RWPE1 (cell line): ENCODE results near the gene ALDH5A1.

Experiments
- CTCF ChIA-PET: fragments of 350-600 bp; sonication (Branson Sonifier 250); formaldehyde crosslinking; extraction: SDS; loops from one replicate; lab custom pipeline; 2021; lab: Yijun Ruan, JAX
- POLR2A ChIA-PET: fragments of 400-600 bp; formaldehyde crosslinking; extraction: SDS; loops from one replicate; lab custom pipeline; 2020; ENCODE audit warnings: antibody characterized with exemption; ENCODE audit not compliant: low non-redundant PET; lab: Yijun Ruan, JAX
- DNase-seq: peaks from one replicate; pipeline ENCODE4 v3.0.0; 2012; ENCODE audit warnings: low spot score
- H3K27ac ChIP-seq: fragments of 450-650 bp; 2 replicates; pipeline ENCODE4 v1.5.1; 2017
- TF ChIP-seq, protein P1 (sequence below): fragments of 450-650 bp; conservative IDR thresholded peaks from 2 replicates; pipeline ENCODE4 v1.5.1; 2017; ENCODE audit warnings: low read depth, mild to moderate bottlenecking

Gene ALDH5A1

DNA sequence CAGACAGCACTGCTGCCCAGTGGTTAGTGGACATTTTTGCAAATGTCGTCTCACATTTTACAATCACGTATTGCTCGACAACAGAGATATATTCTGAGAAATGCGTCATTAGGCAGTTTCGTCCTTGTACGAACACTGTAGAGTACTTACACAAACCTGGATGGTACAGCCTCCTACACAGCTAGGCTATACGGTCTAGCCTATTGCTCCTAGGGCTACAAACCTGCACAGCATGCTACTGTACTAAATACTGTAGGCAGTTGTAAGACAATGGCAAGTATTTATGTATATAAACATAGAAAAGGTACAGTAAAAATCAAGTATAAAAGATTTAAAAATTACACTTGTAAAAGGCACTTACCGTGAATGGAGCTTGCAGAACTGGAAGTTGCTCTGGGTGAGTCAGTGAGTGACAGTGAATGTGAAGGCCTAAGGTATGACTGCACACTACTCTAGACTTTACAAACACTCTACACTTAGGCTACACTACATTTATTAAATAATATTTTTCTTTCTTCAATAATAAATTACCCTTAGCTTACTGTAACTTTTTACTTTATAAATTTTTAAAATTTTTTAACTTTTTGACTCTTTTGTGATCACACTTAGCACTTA, 43.1 kb downstream of the ALDH5A1 start:
- POLR2A ChIA-PET = no interaction called here
- CTCF ChIA-PET = interaction anchor here (0.6 to 0.9 kb wide), 2 partner anchors 15 to 173 kb away, joined by 3 to 4 read pairs; no protein-coding TSS in a partner anchor
- no peak for DNase-seq
- TF ChIP-seq, protein P1, sequence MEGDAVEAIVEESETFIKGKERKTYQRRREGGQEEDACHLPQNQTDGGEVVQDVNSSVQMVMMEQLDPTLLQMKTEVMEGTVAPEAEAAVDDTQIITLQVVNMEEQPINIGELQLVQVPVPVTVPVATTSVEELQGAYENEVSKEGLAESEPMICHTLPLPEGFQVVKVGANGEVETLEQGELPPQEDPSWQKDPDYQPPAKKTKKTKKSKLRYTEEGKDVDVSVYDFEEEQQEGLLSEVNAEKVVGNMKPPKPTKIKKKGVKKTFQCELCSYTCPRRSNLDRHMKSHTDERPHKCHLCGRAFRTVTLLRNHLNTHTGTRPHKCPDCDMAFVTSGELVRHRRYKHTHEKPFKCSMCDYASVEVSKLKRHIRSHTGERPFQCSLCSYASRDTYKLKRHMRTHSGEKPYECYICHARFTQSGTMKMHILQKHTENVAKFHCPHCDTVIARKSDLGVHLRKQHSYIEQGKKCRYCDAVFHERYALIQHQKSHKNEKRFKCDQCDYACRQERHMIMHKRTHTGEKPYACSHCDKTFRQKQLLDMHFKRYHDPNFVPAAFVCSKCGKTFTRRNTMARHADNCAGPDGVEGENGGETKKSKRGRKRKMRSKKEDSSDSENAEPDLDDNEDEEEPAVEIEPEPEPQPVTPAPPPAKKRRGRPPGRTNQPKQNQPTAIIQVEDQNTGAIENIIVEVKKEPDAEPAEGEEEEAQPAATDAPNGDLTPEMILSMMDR = no peak
- H3K27ac ChIP-seq = no peak overlapping the region

DNA sequence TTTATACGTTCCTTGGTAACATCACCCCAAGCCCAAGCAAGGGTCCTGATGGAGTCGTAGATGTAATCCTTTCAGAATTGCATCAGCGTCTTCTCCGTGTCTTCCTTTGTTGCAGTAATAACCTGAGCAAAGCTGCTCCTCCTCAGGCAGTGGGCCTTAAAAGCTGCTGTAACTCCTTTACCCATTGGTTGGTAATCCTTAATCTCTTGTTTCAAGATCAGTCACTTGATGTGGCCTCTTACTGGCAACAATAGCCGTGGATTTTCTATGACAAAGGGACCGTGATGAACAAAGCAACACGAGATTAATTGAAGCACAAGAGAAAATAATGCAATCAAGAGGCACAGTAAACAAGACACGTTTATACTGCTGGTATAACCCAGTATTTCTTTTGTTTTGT, 44.6 kb downstream of the ALDH5A1 start:
- ChIA-PET CTCF (no interaction called here), POLR2A (no interaction called here)
- no peak overlapping the region for H3K27ac ChIP-seq
- TF ChIP-seq, protein P1 = no peak
- DNase-seq = no peak

DNA sequence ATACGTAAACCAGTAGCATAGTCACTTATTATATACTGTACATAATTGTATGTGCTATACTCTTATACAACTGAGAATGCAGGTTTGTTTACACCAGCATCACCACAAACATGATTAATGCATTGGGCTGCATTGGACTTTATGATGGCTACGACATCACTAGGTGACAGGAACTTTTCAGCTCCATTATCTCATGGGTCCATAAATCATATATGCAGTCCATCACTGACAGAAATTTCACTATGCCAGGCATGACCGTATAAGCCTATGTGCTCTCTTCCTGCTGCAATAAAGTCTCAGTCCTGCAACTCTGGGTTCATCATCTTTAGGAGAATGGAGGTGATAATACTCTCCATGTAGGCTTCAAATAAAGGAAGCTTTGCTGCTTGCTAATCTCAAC, 45.4 kb downstream of the ALDH5A1 start:
- TF ChIP-seq, protein P1 = no peak
- CTCF ChIA-PET = no interaction called here
- POLR2A ChIA-PET = no interaction called here
- DNase-seq = no peak
- no peak overlapping the region for H3K27ac ChIP-seq

DNA sequence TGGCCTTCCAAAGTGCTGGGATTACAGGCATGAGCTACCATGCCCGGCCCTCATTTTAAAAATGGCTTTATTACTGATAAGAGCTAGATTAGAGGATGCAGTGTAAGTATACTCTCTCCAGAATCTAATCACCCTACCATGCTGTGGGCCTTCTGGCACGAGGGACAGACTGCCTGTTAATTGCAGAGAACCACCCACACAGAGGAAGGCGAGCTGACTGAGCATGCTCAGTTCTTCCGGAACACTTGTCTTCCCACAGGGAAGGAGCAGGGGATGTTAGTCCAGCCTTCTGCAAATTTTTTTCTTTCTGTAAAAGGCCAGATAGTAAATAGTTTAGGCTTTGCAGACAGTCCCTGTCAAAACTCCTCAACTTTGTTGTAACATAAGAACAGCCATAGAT, 48.9 kb downstream of the ALDH5A1 start:
- TF ChIP-seq, protein P1 = no peak
- no peak for DNase-seq
- ChIA-PET CTCF (no interaction called here), POLR2A (no interaction called here)
- H3K27ac ChIP-seq = no peak overlapping the region

DNA sequence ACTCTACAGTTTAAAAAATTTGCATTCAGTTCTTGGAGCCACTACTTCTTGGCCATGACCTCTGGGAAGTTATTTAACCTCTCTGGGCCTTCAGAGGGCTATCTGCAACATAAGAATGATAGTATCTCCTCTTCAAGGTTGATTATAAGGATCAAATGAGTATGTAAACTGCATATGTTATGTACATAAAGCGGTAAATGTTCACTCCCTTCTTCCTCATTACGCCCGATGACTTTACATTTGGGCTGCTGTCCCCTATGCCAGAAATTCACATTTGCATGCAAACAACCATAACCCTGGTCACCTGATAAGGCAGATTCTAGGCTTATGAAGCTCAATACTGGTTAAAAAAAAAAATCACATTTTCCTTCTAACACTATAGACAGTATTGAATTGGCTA, 50.4 kb downstream of the ALDH5A1 start:
- CTCF ChIA-PET = no interaction called here
- POLR2A ChIA-PET = no interaction called here
- no peak for DNase-seq
- TF ChIP-seq, protein P1 = no peak
- H3K27ac ChIP-seq = no peak overlapping the region

DNA sequence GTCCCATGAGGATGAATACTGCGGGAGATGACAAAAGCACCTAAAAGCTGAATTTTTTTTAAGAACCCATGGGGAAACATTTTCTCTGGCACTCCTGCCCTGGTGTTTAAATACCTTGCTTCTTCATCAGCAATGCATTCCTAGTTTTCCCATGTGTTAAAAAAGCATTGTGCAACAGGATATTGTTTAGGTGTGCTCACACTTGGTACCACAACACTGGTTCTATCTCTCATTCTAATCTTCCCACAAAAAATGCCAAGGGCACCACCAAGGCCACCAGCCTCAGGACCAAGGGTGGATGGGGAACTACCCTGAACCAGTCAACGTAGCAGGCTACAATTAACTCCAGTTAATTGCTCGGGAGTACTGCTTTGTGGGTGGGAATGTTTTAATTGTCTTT, 50.9 kb downstream of the ALDH5A1 start:
- DNase-seq = no peak
- CTCF ChIA-PET = no interaction called here
- H3K27ac ChIP-seq = no peak overlapping the region
- TF ChIP-seq, protein P1 = no peak
- POLR2A ChIA-PET = no interaction called here

DNA sequence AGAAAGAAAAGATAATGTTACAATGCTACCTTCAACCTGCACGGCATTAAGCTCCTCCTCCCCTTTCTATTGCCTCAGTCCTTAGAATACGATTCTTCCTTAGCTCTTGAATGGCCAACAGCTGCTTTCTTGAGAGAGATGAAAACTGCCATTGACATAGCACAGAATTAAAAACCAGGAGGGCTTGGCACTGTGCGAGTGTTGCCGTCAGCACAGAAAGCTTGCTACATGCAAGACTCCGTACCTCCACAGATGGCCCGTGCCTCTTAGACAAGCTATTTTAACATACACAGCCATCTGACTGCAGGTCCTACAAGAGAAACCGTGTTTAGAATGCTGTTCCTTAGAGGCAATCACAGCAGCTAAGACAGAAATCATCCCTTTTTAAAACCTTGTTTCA, 51.7 kb downstream of the ALDH5A1 start:
- DNase-seq = no peak
- POLR2A ChIA-PET = no interaction called here
- TF ChIP-seq, protein P1 = no peak
- CTCF ChIA-PET = no interaction called here
- no peak overlapping the region for H3K27ac ChIP-seq
